Bronchial epithelial cell (primary cell): ENCODE measurements around the gene SYTL3. TPM values are rescaled to one million over a fixed set of nuclear protein-coding genes. Genes with fewer than 3 reads are reported as not detected.
A peak's percentile ranks its signal among the peaks of the same experiment; 100 is the strongest.

ENCODE experiments used
- DNase-seq: peaks from one replicate; pipeline ENCODE4 v3.0.0-alpha.2; 2010; ENCODE audit warnings: low read depth
- FAIRE-seq: peaks from 2 replicates; lab custom pipeline; 2011; peaks lifted over from hg19 to GRCh38; lab: Jason Lieb, UNC
- H3K27me3 ChIP-seq: 2 replicates; pipeline ENCODE4 v1.5.1; 2011; ENCODE audit warnings: low read length; ENCODE audit not compliant: control insufficient read depth, insufficient read depth
- H3K36me3 ChIP-seq: 2 replicates; pipeline ENCODE4 v1.5.1; 2011; ENCODE audit warnings: low read length; ENCODE audit not compliant: control insufficient read depth, insufficient read depth
- H3K4me3 ChIP-seq: 2 replicates; pipeline ENCODE4 v1.5.1; 2011; ENCODE audit warnings: mild to moderate bottlenecking, low read depth, low read length, control low read depth
- total RNA-seq: library from RNA; depleted of rRNA; stranded (reverse); fragments of >200 nt; gene quantifications from 2 replicates; pipeline ENCODE4 v1.2.1, GENCODE V29; 2014
- TF ChIP-seq, protein P1 (sequence below): IDR thresholded peaks from 2 replicates; pipeline ENCODE4 v1.5.1; 2011; ENCODE audit warnings: mild to moderate bottlenecking, moderate library complexity, low read length, control low read depth, inconsistent platforms; ENCODE audit not compliant: insufficient read depth, severe bottlenecking

Gene SYTL3
- total RNA-seq, 1 donor from 2014 or later, result 1.1 TPM

DNA sequence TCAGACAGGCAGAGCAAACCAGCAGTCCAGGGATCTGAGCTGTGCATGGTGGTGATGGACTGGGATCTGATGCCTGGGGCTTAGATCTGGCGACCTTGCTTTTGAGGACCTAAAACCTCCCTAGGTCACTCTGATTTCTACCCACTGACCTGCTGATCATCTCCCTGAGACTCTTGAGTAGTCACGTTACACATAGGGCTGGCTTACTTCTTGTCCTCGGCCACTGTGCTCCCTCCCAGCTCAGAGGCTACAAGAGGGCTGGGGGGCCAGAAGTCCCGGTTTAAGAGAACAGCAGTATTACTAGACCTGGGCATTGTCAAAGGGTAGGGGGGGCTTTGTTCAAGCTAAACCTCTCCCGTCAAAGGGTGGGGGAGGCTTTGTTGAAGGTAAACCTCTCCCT lies 10.8 kb upstream of the SYTL3 start:
- H3K36me3 ChIP-seq, result peaks cover 13% of the 10 kb centered on the region
- no peak overlapping the region for H3K4me3 ChIP-seq
- FAIRE-seq (no peak), DNase-seq (no peak)
- no peaks in the 10 kb centered on the region for H3K27me3 ChIP-seq
- TF ChIP-seq, protein P1, sequence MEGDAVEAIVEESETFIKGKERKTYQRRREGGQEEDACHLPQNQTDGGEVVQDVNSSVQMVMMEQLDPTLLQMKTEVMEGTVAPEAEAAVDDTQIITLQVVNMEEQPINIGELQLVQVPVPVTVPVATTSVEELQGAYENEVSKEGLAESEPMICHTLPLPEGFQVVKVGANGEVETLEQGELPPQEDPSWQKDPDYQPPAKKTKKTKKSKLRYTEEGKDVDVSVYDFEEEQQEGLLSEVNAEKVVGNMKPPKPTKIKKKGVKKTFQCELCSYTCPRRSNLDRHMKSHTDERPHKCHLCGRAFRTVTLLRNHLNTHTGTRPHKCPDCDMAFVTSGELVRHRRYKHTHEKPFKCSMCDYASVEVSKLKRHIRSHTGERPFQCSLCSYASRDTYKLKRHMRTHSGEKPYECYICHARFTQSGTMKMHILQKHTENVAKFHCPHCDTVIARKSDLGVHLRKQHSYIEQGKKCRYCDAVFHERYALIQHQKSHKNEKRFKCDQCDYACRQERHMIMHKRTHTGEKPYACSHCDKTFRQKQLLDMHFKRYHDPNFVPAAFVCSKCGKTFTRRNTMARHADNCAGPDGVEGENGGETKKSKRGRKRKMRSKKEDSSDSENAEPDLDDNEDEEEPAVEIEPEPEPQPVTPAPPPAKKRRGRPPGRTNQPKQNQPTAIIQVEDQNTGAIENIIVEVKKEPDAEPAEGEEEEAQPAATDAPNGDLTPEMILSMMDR, result no peak

DNA sequence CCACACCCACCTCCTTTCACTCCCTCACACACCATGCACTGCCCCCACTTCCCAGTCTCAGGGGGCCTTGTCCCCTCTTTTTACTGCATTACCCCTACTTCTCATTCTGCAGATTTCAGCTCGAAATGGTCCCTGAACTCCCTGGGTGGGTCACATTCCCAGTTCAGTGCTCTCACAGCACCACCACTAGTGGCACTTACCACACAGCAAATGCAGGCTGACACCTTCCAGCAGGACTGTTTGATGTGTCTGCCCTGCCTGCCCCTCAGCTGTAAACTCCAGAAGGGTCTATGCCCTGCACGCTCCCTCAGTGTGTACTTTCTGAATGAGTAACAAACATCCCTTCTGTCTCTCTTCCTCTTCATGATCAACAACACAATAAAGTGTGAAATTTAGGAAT lies 9.3 kb upstream of the SYTL3 start:
- no peaks in the 10 kb centered on the region for H3K27me3 ChIP-seq
- no peak for FAIRE-seq
- H3K4me3 ChIP-seq, result no peak overlapping the region
- H3K36me3 ChIP-seq, result peaks cover 11% of the 10 kb centered on the region
- no peak for DNase-seq
- TF ChIP-seq, protein P1, result no peak

GRCh38 chr6:158642097-158642601 lies 7.7 kb upstream of the SYTL3 start:
- Histone ChIP-seq H3K27me3 (no peaks in the 10 kb centered on the region), H3K36me3 (peaks cover 7% of the 10 kb centered on the region), H3K4me3 (no peak overlapping the region)
- DNase-seq (peak; percentile 91), FAIRE-seq (no peak)
- TF ChIP-seq, protein P1, result no peak

- DNase-seq (no peak), FAIRE-seq (no peak)
- Histone ChIP-seq H3K4me3 (peak overlapping the region; percentile 98), H3K36me3 (peaks cover 5% of the 10 kb centered on the region), H3K27me3 (no peaks in the 10 kb centered on the region)
- TF ChIP-seq, protein P1, result no peak
These were observed 6.0 kb upstream of the SYTL3 start for GRCh38 chr6:158643836-158644230.

DNA sequence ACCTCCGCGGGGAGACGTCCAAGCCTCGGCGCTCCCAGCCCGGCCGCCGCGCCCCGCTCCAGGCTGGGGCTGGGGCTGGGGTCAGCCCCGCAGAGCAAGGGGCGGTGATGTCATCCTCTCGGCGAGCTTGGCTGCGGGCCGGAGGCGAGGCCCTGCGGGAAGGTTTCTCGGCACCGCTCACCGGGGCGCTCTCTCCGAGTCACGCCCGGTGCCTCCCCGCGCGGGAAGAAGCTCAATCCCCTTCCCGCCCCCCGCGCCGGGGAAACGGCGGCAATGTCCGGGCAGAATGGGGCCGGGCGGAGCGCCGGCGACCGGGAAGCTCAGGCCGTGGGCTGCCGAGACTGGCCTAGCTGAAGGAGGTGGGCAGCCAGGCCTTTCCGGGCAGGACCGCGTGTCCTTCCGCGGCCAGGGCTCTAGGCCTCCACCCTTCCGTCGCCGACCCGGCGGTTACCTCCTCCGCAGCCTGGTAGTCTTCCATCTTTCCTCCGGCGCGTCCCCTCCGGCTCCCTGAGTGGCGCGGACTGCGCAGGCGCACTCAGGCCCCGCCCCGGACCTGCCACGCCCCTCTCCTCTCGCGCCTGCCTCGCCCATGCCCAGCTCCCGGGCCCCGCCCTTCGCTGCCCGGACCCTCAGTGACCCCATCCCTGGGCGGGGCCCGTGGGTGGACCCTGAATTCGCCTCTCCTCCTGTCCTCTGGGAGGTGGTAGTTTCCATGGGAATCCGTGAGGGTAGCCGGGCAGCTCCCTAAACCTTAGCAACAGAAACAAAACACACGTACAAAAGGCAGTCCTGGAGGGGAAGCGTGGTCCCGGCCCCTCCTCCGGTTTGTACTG lies 5.4 kb upstream of the SYTL3 start, which contains the start of gene DYNLT1:
Gene DYNLT1, minus strand, starts transcription at position 513 of the 833 bp plus-strand sequence. Its CDS starts 35 bp downstream, at position 478.
- FAIRE-seq, result no peak
- TF ChIP-seq, protein P1, result no peak
- peak; percentile 72 for DNase-seq
- peak within 1 kb of the TSS; percentile 98 for H3K4me3 ChIP-seq
- peaks cover 5% of the 10 kb centered on the region for H3K36me3 ChIP-seq
- no peaks in the 10 kb centered on the region for H3K27me3 ChIP-seq
